ENCODE results near the gene BTRC. TPM values are rescaled to one million over a fixed set of nuclear protein-coding genes. Genes with fewer than 3 reads are reported as not detected.
"Not testable (repeated sequence)": the region's sequence is repeated elsewhere in the genome, so short reads cannot be mapped to it uniquely, and the experiment has no call there.

BTRC gene
- polyA plus RNA-seq, 2 of the 4 experiments (the other 2 are of a cell fraction): 8.0 to 23.1 TPM

- TF ChIP-seq JUN (IDR thresholded peaks at IDR 0.05) (no peak), FOSL2 (IDR thresholded peaks at IDR 0.05) (no peak), FOSL2 (CRISPR knock-in tag; IDR thresholded peaks at IDR 0.05) (no peak), CTCF (IDR thresholded peaks at IDR 0.05) (no peak), ZSCAN20 (CRISPR knock-in tag; IDR thresholded peaks at IDR 0.05) (no peak), JUNB (IDR thresholded peaks at IDR 0.05) (no peak), ZNF302 (CRISPR knock-in tag; IDR thresholded peaks at IDR 0.05) (no peak), POLR2AphosphoS2 (conservative IDR thresholded peaks at IDR 0.05; ENCODE audit: low read length) (no peak), KDM5A (IDR thresholded peaks at IDR 0.05) (no peak)
- Histone ChIP-seq H3K9me3 (no peaks in the 10 kb centered on the region), H3K4me2 (0 out of 3 replicates have a peak overlapping the region, but pooled peaks have one; percentile 6), H3K4me1 (peaks cover 17% of the 10 kb centered on the region; the same call in 2 of the 3 replicates), H3K4me3 (no peak overlapping the region), H3K27ac (no peak overlapping the region)
- CTCF ChIA-PET: interaction anchor here (1.1 to 1.9 kb wide), 2 partner anchors 13 to 145 kb away, joined by 3 to 9 read pairs; no protein-coding TSS in a partner anchor
- POLR2A ChIA-PET: no interaction called here
- FAIRE-seq (no peak), DNase-seq (ENCODE audit: low read depth in 1 of 2, low spot score in 1 of 2) (no peak), ATAC-seq (no peak)
- WGBS (ENCODE audit: missing lambda C conversion rate): 46% methylated on average over 5 of the region's 5 CpGs
These were observed 4.8 kb downstream of the BTRC start for GRCh38 chr10:101358706-101359300.

- CTCF ChIA-PET: interaction anchor here (0.6 to 1.0 kb wide), 4 partner anchors 46 to 93 kb away, joined by 3 to 5 read pairs (median 3); no protein-coding TSS in a partner anchor
- not testable (repeated sequence) for DNase-seq (ENCODE audit: low read depth in 1 of 2, low spot score in 1 of 2); H3K27ac ChIP-seq
These were observed 6.1 kb downstream of the BTRC start for GRCh38 chr10:101360090-101360489.

GRCh38 chr10:101360841-101361240 lies 6.9 kb downstream of the BTRC start:
- H3K4me3 ChIP-seq; H3K9me3 ChIP-seq; FAIRE-seq; H3K27ac ChIP-seq; POLR2A ChIA-PET; ATAC-seq; DNase-seq (ENCODE audit: low read depth in 1 of 2, low spot score in 1 of 2); H3K4me2 ChIP-seq: not testable (repeated sequence)
- CTCF ChIA-PET: interaction anchor here (0.7 to 1.6 kb wide), 4 partner anchors 26 to 81 kb away, joined by 3 to 5 read pairs (median 4); no protein-coding TSS in a partner anchor
- peaks cover 16% of the 10 kb centered on the region; the same call in 2 of the 3 replicates for H3K4me1 ChIP-seq
- 96% methylated on average over 4 of the region's 4 CpGs for whole genome bisulfite sequencing (ENCODE audit: missing lambda C conversion rate)

More at GRCh38 chr10:101360090-101360489, 6.1 kb downstream of the BTRC start:
- ATAC-seq, H3K4me2 ChIP-seq, FAIRE-seq, POLR2A ChIA-PET, H3K4me3 ChIP-seq, H3K9me3 ChIP-seq: not testable (repeated sequence)
- peaks cover 20% of the 10 kb centered on the region; the same call in 2 of the 3 replicates for H3K4me1 ChIP-seq
- 92% methylated on average over 8 of the region's 8 CpGs for WGBS (ENCODE audit: missing lambda C conversion rate)

- ChIA-PET POLR2A (no interaction called here), CTCF (interaction anchor here (0.8 to 1.2 kb wide), 3 partner anchors 72 to 82 kb away, joined by 3 read pairs; no protein-coding TSS in a partner anchor)
- Histone ChIP-seq H3K4me2 (0 out of 3 replicates have a peak overlapping the region, but pooled peaks have one; percentile 19), H3K4me1 (peaks cover 23% of the 10 kb centered on the region), H3K27ac (no peak overlapping the region), H3K4me3 (no peak overlapping the region), H3K9me3 (no peaks in the 10 kb centered on the region)
- FAIRE-seq: no peak
- no peak for DNase-seq (ENCODE audit: low read depth in 1 of 2, low spot score in 1 of 2)
- ATAC-seq: no peak
- TF ChIP-seq KDM1A (IDR thresholded peaks at IDR 0.05; ENCODE audit: low read depth) (no peak), FOSL2 (IDR thresholded peaks at IDR 0.05) (no peak), FOSL2 (CRISPR knock-in tag; IDR thresholded peaks at IDR 0.05) (no peak), JUNB (IDR thresholded peaks at IDR 0.05) (no peak), USF2 (IDR thresholded peaks at IDR 0.05) (no peak), CHD2 (IDR thresholded peaks at IDR 0.05; ENCODE audit: low read length, partially characterized antibody) (no peak), MYC (IDR thresholded peaks at IDR 0.05; ENCODE audit: borderline replicate concordance, low read length) (no peak), TP53 (CRISPR knock-in tag; IDR thresholded peaks at IDR 0.05) (no peak), MAFK (IDR thresholded peaks at IDR 0.05; ENCODE audit: partially characterized antibody) (no peak), TFCP2L1 (CRISPR knock-in tag; IDR thresholded peaks at IDR 0.05) (no peak), GATA3 (IDR thresholded peaks at IDR 0.05; ENCODE audit: borderline replicate concordance) (no peak), RCOR1 (IDR thresholded peaks at IDR 0.05; ENCODE audit: low read depth, low read length) (no peak), ELK1 (IDR thresholded peaks at IDR 0.05; ENCODE audit: low read depth, low read length) (no peak), ZFP36 (IDR thresholded peaks at IDR 0.05; ENCODE audit: borderline replicate concordance, partially characterized antibody) (no peak), HEYL (CRISPR knock-in tag; IDR thresholded peaks at IDR 0.05) (no peak), PBX3 (IDR thresholded peaks at IDR 0.05) (no peak), JUN (IDR thresholded peaks at IDR 0.05) (no peak), PHF8 (IDR thresholded peaks at IDR 0.05; ENCODE audit: borderline replicate concordance, low read depth) (no peak), RFX5 (IDR thresholded peaks at IDR 0.05) (no peak)
- 79% methylated on average over 2 of the region's 2 CpGs for WGBS (ENCODE audit: missing lambda C conversion rate)
These were observed 10.0 kb downstream of the BTRC start for GRCh38 chr10:101363850-101364400.

All from A549 (cell line).